NCI-H2171 (cell line): ENCODE measurements around the gene TRMT10C.
"Not testable (repeated sequence)": the region's sequence is repeated elsewhere in the genome, so short reads cannot be mapped to it uniquely, and the experiment has no call there.

Source experiments
- DNase-seq: peaks from one replicate; lab custom pipeline; 2025; lab: John Stamatoyannopoulos, UW

TRMT10C gene

DNA sequence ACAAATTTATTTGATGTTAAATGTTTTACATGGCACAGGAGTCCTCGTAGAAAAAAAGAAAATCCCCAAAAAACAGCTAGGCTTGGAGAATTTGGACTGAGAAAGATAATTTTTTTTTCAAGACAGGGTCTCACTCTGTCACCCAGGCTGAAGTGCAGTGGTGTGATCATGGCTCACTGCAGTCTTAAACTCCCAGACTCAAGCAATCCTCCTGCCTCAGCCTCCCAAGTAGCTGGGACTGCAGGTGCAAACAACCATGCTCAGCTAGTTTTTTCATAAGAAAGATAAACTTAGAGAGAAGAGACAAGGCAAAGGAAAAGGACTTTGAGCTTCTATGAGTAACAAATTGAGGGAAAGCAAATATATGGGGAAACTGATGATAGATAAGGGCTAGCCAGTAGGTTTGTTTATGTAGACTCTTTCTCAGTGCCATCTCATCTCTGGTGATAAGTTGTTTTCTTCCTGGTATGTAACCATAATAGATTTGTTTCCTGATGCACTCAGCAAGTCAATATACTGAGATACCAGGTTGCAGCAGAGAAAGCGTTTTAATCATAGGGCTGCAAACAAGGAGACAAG lies 13.1 kb upstream of the TRMT10C start:
- DNase-seq = no peak

DNA sequence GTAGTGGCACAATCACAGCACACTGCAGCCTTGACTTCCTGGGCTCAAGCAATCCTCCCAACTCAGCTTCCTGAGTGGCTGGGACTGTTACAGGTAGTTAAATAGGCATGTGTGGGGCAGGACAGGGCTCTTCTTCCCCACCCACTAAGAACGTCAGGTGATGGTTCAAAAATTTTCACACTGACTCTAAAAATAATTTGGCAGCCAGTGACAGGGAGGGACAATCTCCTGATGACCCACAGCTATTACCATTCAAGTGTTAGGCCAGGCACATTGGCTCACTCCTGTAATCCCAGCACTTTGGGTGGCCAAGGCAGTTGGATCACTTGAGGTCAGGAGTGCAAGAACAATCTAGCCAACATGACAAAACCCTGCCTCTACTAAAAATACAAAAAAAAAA lies 12.2 kb upstream of the TRMT10C start:
- DNase-seq = no peak

DNA sequence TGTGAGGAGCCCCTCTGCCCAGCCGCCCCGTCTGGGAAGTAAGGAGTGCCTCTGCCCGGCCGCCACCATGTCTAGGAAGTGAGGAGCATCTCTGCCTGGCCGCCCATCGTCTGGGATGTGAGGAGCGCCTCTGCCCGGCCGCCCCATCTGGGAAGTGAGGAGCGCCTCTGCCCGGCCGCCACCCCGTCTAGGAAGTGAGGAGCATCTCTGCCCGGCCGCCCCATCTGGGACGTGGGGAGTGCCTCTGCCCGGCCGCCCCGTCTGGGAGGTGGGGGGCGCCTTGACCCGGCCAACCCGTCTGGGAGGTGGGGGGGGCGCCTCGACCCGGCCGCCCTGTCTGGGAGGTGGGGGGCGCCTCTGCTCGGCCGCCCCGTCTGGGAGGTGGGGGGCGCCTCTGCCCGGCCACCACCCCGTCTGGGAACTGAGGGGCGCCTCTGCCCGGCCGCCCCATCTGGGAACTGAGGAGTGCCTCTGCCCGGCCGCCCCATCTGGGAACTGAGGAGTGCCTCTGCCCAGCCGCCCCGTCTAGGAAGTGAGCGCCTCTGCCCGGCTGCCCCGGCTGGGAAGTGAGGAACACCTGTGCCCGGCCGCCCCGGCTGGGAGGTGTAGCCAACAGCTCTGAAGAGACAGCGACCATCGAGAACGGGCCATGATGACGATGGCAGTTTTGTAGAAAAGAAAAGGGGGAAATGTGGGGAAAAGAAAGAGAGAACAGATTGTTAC lies 10.1 kb upstream of the TRMT10C start:
- DNase-seq = not testable (repeated sequence)

DNA sequence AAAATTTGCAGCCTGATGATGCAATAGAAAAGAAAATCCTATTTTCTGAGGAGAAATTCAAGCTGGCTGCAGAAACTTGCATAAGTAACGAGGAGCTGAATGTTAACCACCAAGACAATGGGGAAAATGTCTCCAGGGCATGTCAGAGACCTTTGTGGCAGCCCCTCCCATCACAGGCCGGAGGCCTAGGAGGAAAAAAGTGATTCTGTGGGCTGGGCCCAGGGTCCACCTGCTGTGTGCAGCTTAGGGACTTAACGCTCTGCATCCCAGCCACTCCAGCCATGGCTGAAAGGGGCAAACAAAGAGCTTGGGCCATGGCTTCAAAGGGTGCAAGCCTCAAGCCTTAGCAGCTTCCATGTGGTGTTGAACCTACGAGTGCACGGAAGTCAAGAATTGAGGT lies 8.3 kb upstream of the TRMT10C start:
- not testable (repeated sequence) for DNase-seq

DNA sequence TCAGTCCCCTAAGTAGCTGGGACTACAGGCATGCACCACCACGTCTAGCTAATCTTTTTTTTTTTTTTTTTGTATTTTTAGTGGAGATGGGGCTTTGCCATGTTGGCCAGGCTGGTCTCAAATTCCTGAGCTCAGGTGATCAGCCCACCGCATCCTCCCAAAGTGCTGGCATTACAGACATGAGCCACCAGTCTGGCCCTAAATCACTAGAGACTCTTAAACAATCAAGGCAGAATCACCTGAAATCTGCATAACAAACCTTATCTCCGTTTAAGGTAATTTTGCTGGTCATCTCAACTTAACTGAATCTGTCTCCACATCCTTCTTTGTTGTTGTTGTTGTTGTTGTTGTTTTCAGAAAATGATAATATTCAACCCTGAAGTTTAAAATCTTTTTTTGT lies 5.6 kb upstream of the TRMT10C start:
- DNase-seq = no peak

DNA sequence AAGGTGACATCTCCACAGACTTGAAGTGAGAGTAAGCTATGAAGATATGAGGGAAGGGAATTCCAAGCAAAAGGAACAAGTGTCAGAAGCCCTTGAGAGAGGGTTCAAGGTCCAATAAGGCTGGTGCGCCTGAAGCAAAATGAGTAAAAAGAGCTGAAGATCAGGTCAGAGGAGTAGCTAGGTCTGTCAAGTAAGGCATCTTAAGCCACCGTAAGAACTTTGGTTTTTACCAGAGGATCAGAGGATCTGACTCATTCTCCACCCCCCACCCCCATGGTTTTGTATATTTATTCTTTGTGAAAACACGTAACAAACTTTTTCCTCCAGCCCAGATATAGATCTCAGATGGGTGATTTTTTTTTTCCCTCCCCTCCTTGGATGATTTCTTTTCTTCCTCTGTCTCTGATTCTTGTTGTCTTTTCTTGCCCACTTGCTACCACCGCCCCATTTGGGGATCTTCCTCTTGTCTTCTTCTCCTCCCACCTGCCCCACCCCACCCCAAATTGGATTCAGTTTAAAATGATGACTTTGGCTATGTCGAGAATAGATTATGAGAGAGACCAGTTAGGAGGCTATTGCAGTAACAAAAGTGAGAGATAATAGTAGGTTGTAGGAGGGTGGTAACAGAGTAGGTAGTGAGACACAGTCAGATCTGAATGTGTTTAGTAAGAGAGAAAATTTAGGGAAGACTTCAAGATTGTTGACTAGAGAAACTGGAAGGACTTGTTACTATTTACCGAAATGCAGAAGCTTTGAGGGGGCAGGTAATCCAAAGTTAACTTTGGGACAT lies 6.1 kb downstream of the TRMT10C start:
- no peak for DNase-seq

DNA sequence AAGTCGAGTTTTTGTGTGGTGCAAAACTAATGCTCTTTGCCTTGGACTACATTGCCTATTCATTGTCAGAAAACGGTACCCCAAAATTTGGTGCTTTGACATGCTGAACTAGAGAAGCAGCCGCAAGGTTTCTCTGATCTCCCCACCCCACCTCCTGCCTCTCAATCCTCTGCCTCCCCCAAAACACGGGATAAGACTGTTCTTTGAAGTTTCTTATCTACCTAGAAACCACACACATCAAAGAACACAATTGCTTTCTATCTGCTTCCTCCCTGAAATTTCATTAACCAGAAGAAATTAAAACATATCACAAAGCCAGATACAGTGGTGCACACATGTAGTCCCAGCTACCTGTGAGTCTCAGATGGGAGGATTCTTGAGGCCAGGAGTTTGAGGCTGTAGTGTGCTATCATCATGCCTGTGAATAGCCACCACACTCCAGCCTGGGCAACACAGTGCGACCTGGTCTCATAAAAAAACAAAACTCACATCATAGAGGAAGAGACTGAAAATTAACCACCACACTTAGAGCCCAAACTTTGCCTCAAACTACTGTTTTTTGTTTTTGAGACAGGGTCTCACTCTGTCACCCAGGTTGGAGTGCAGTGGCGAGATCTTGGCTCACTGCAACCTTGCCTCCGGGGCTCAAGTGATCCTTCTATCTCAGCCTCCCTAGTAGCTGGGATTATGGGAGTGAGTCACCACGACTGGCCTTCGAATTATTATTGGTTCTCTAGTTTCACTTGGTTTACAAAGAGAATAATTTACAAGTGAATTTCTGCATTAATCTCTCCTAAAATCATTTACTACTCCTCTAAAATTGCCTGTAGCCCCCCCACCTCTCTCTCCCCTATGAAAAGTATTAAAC lies 9.6 kb downstream of the TRMT10C start:
- DNase-seq = no peak

DNA sequence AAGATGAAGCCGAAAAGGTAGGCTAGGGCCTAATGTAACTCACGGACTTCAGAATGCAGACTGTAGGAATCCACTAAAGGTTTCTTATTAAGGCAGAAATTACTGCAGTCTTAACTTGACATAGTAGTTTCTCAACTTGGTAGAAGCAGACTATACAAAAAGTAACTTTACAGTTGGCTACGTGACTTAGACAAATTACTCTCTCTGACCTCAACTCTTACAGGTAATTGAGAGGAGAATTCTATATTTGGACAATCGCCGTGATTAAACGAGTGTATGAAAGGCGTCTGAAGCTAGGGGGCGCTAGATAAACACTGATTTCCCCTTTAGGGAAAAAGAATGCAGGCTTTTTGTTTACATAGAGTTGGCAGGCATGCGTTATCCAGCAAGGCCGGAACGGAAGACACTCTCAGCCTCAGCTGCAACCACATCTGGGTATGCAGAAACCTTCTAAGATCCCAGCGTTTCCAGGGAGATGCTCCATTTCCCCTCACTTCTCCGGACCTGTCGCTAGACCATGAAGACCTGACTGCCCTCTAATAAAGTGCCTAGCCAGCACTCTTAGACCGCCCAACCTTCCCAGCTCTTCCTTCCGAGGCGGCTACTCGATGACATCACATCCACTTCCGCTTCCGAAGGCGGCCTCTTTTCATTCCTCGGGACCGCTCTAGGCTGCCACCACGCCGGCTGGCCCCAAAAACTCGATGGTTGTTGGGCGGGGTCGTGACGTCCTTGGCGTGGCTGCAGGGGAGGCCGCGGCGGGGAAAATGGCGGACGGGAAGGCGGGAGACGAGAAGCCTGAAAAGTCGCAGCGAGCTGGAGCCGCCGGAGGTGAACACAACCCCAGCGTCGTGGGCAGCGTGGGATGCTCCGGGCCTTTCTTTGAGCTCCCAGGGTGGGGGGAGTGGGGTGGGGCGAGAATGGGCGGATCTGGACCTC lies 12.1 kb downstream of the TRMT10C start, which contains the start of gene PCNP:
TSS of gene PCNP (plus strand) at position 732 of the 939 bp plus-strand sequence. CDS start at position 768, 36 bp downstream.
- peak; percentile 100 for DNase-seq

DNA sequence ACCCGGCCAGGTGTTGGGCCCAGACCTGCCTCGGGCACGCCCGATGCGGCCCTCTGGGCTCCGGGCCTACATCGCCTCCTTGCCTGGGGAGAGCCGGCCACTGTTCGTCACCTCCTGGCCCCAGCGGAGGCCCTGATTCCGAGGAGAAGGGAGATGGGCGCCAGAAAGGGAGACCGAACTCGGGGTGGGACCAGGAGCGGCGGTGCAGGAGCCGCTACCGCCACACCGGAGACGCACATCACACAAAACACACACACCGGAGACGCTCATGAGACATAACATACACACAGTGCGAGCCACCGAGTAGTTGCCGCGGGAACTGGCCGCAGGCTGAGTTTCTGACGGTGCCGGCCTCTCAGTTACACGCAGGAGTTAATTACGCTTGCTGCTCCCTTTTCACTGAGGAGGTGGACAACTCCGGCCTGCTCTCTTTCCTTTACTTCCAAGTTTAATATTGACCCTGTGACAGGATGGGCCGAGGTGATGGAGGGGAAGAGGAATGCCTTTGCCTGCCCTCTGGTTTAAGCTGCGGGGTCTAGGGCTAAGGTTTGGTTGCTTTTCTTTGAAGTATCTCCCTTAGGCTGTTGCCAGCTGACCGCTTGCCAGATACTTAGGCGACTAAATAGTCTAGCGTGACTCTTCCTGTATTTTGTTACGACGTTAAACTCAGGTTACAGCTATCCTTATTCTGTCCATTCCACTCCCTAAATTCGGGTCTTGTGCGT lies 12.9 kb downstream of the TRMT10C start:
- DNase-seq = peak; percentile 76

DNA sequence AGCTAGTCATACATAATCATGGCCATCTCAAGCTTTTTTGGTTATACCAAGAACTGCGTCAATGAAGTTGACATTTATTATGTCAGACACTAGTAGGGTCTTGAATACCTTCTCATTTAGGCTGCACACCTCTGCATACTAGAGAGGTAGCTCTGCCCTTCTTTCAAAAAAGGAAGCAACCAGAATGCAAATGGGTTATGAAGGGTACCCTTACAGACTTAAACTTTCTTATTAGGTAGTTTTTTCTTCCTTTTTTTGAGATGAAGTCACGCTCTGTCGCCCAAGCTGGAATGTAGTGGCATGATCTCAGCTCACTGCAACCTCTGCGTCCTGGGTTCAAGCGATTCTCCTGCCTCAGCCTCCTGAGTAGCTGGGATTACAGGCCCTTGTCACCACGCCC lies 15.6 kb downstream of the TRMT10C start:
- no peak for DNase-seq

DNA sequence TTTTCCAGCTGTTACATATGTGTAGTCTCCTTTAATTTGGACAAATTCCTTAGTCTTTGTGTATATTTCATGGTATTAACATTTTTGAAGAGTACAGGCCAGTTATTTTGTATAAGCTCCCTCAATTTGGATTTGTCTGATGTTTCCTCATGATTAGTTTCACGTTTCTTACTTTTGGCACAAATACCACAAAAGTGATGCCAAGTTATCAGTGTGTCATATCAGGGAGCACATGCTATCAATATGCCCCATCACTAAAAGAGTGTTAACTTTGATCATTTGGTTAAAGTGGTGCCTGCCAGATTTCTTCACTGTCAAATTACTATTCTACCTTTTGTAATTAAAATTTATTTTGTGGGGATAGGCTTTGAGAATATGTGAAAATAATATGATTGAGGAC lies 26.9 kb downstream of the TRMT10C start:
- no peak for DNase-seq

DNA sequence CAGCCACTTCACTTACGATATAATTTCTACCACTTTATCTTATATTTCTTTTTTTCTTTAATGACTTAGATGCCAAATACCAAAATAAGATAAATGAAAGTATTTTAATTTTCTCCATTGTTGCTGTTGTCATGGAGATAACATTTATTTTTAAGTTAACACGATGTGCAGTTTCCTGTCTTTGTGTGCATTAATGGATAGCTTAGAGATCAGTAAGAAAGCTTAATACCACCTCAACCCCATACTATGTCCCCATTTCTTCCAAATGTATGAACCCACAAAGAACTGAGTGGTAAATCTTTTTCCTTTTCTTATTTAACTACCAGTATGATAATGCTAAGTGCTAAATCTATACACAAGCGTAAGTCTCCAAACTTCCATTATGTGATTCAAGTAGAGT lies 29.4 kb downstream of the TRMT10C start:
- DNase-seq = no peak

DNA sequence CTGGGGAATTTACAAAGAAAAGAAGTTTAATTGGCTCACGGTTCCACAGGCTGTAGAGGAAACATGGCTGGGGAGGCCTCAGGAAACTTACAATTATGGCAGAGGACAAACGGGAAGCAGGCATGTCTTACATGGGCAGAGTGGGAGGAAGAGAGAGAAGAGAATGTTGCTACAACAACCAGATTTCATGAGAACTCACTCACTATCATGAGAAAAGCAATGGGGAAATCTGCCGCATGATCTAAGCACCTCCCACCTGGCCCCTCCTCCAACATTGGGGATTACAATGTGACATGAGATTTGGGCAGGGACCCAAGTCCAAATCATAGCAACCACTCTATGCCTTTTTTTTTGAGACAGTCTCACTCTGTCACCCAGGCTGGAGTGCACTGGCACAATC lies 41.1 kb downstream of the TRMT10C start:
- DNase-seq = no peak

DNA sequence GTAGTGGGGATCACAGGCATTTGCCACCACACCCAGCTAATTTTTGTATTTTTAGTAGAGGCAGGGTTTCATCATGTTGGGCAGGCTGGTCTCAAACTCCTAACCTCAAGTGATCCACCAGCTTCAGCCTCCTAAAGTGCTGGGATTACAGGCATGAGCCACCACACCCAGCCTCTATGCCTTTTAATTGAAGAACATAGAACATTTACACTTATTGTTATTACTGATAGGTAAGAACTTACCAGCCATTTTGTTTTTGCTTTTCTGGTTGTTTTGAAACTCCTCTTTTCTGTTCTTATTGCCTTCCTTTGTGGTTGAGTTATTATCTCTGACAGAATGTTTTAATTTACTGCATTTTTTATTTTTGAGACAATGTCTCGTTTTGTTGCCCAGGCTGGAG lies 41.5 kb downstream of the TRMT10C start:
- DNase-seq = no peak

DNA sequence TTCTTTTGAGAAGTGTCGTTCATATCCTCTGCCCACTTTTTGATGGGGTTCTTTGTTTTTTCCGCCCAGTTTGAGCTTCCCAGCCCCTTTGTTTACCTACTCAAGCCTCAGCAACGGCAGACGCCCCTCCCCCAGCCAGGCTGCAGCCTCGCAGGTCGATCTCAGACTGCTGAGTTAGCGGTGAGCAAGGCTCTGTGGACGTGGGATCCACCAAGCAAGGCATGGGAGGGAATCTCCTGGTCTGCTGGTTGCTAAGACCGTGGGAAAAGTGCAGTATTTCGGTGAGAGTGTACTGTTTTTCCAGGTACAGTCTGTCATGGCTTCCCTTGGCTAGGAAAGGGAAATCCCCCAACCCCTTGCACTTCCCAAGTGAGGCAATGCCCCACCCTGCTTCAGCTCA lies 43.7 kb downstream of the TRMT10C start:
- not testable (repeated sequence) for DNase-seq

DNA sequence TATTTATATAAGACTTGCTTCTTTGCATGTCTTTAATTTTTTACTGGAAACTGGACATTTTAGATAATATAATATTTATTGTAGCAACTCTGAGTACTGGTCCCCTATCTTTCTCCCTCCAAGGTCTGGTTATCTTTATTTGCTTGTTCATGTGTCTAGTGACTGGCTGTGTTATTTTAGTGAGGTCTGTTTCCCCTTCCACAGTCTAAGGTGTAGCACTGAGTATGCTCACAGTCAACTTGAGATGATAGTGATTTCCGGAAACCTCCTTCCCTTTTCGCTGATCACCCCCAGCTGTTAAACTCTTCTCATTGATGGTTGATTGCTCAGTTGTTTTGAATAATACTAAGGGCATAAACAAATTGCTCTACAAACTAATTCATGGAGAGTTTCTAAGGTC lies 49.4 kb downstream of the TRMT10C start:
- DNase-seq = no peak

DNA sequence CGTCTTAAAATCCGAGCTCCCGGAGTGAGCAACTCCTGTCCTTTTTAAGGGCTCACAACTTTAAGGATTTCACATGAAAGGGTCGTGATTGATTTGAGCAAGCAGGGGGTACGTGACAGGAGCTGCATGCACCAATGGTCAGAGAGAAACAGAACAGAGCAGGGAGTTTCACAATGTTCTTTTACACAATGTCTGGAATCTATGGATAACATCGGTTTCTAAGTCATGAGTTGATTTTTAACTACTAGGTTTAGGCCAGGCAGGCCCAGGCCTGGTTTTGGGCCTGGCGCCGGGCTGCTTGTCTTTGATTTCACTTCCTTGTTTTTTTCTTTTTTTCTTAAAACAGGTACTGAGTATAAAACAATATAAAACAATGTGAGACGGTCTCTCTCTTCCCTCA lies 51.3 kb downstream of the TRMT10C start:
- DNase-seq = not testable (repeated sequence)

DNA sequence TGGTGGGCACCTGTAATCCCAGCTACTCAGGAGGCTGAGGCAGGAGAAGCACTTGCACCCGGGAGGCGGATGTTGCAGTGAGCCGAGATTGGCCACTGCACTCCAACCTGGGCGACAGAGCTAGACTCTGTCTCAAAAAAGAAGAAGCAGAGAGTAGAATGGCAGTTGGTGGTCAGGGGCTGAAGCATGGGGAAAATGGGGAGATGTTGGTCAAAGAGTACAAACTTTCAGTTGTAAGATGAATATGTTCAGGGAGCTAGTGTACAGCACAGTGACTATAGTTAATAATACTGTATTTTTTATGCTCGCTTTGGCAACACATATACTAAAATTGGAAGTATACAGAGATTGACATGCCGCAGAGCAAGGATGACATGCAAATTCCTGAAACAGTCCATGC lies 53.9 kb downstream of the TRMT10C start:
- DNase-seq = no peak
